ENCODE data around the gene RPL37A. TPM values are rescaled to one million over a fixed set of nuclear protein-coding genes. Genes with fewer than 3 reads are reported as not detected.

Gene RPL37A
- total RNA-seq, 1 donor from 2014 or later = 2,683 TPM

- no peak for ATAC-seq
Measured at GRCh38 chr2:216548901-216549331, 50.3 kb downstream of the RPL37A start.

- no peak for ATAC-seq
Measured at GRCh38 chr2:216549926-216550690, 51.5 kb downstream of the RPL37A start.

GRCh38 chr2:216551234-216552068, 52.8 kb downstream of the RPL37A start:
- ATAC-seq = peak; percentile 50

GRCh38 chr2:216553093-216553478, 54.4 kb downstream of the RPL37A start:
- no peak for ATAC-seq

Other genes starting within 250 kb of the RPL37A start
- gene MARCHF4, start 126.4 kb upstream of the RPL37A start, total RNA-seq = not detected
- 17.5 TPM for gene SMARCAL1, start 86.4 kb upstream of the RPL37A start, total RNA-seq
- gene IGFBP2, start 134.6 kb downstream of the RPL37A start, total RNA-seq = 192 TPM
- 34.9 TPM for gene IGFBP5, start 196.7 kb downstream of the RPL37A start, total RNA-seq